ENCODE measurements around the gene FZD2. TPM values are rescaled to one million over a fixed set of nuclear protein-coding genes. Genes with fewer than 3 reads are reported as not detected.
A peak's percentile ranks its signal among the peaks of the same experiment; 100 is the strongest.

Gene FZD2
- total and polyA plus RNA-seq, 2 of the 4 experiments (the other 2 are of a cell fraction): 21.3 to 130 TPM

- peak overlapping the region; percentile 96 for H2AK9ac ChIP-seq (replicated peaks; ENCODE audit: low read depth, low read length, poor library complexity)
- ChIA-PET CTCF (interaction anchor here (0.6 to 1.7 kb wide), 18 partner anchors 10 to 104 kb away, joined by 3 to 14 read pairs (median 4); partner anchors contain the start of gene FZD2), POLR2A (ENCODE audit: unreplicated experiment) (interaction anchor here (0.5 to 2.0 kb wide), 6 partner anchors 10 to 33 kb away, joined by 3 to 11 read pairs (median 6); partner anchors contain the start of gene FZD2)
- peak overlapping the region; percentile 97 for H2AK5ac ChIP-seq (ENCODE audit: low read depth, low read length)
- peak overlapping the region; percentile 42; the same call in 2 of the 3 replicates for H2BK15ac ChIP-seq (ENCODE audit: low read depth, low read length)
- peak overlapping the region; percentile 2; the same call in 1 of the 2 replicates for H3K4me3 ChIP-seq (ENCODE audit: insufficient read depth, low read depth, low read length)
- H3K4me2 ChIP-seq (ENCODE audit: low read depth, low read length): peak overlapping the region; percentile 37
- no TSS peak for BruUV-seq (replicated peaks)
- peak overlapping the region; percentile 76 for H2BK120ac ChIP-seq (ENCODE audit: low read depth, low read length)
- no peaks in the 10 kb centered on the region for H3K9me3 ChIP-seq (ENCODE audit: control insufficient read depth, insufficient read depth, low read length)
- H3K4me1 ChIP-seq (ENCODE audit: control insufficient read depth, insufficient read depth, low read length): peaks cover 12% of the 10 kb centered on the region
- 6% methylated on average over 6 of the region's 21 CpGs; no CpG with 5 or more reads in 1 of the 2 experiments for WGBS, 2 experiments (ENCODE audit: extremely low coverage in 2 of 2, insufficient read length in 1 of 2)
- no peaks in the 10 kb centered on the region for H4K20me1 ChIP-seq (ENCODE audit: insufficient read depth, low read length)
- H3K27me3 ChIP-seq (ENCODE audit: control insufficient read depth, insufficient read depth, low read length): no peaks in the 10 kb centered on the region
- in situ Hi-C loops (cut with MboI; ENCODE audit: low sequenced_read_pairs): loop anchor here (5.0 kb wide), 1 partner anchor 99 kb away; no protein-coding TSS in a partner anchor
- H3K18ac ChIP-seq (ENCODE audit: low read depth, low read length): peak overlapping the region; percentile 43
- no peaks in the 10 kb centered on the region for H3K36me3 ChIP-seq (ENCODE audit: control insufficient read depth, insufficient read depth, low read length)
- intact Hi-C loops (cut with micrococcal nuclease): loop anchor here (1.0 to 10.0 kb wide), 3 partner anchors 24 to 231 kb away; partner anchors contain the start of gene FZD2
- H4K91ac ChIP-seq (ENCODE audit: insufficient read depth, low read depth, low read length): peak overlapping the region; percentile 74
- H4K5ac ChIP-seq (ENCODE audit: low read depth, low read length): peak overlapping the region; percentile 74
- peak overlapping the region; percentile 64 for H2BK5ac ChIP-seq (ENCODE audit: low read depth, low read length, poor library complexity, severe bottlenecking)
- H3K79me1 ChIP-seq (ENCODE audit: low read depth in 1 of 2, low read length in 2 of 2): peaks cover 0 to 18% of the 10 kb centered on the region in 2 experiments; a peak in 2 of 4 replicates
- peak; percentile 90 for DNase-seq
- peak overlapping the region; percentile 61 for H3K27ac ChIP-seq (ENCODE audit: insufficient read depth, low read length)
- H3K14ac ChIP-seq (replicated peaks; ENCODE audit: low read depth, low read length): peak overlapping the region; percentile 14
- dilution Hi-C loops (cut with HindIII; ENCODE audit: low sequenced_read_pairs, unreplicated experiment): no loop called here
- peaks cover 8% of the 10 kb centered on the region; the same call in 1 of the 2 replicates for H3K9me1 ChIP-seq (ENCODE audit: insufficient read depth, low read length)
- peak overlapping the region; percentile 90 for H2AFZ ChIP-seq (replicated peaks; ENCODE audit: low read length, poor library complexity)
- peak overlapping the region; percentile 27 for H3K9ac ChIP-seq (ENCODE audit: low read depth, low read length)
- peak overlapping the region; percentile 92 for H3K4ac ChIP-seq (ENCODE audit: low read depth, low read length)
- H4K8ac ChIP-seq (ENCODE audit: low read depth in 2 of 2, low read length in 2 of 2): peak overlapping the region; percentile 25 to 84; a peak in 3 of 4 replicates
- peak overlapping the region; percentile 80 for H2BK20ac ChIP-seq (ENCODE audit: low read depth, low read length)
- peak overlapping the region; percentile 71 for H3K56ac ChIP-seq (ENCODE audit: extremely low read depth, insufficient read depth, low read length)
- ATAC-seq (ENCODE audit: low read depth): peak; percentile 83
- H3K23ac ChIP-seq (ENCODE audit: low read depth, low read length): peak overlapping the region; percentile 34
- TF ChIP-seq RFX5 (IDR thresholded peaks at IDR 0.05; ENCODE audit: low read depth, low read length): no peak
- TF ChIP-seq RAD21 (IDR thresholded peaks at IDR 0.05; ENCODE audit: low read length): peak; percentile 99
- TF ChIP-seq POLR2A (IDR thresholded peaks at IDR 0.05; ENCODE audit: low read depth, low read length): peak; percentile 60; the same call in 1 of the 2 replicates
- no peak for TF ChIP-seq NFE2L2 (IDR thresholded peaks at IDR 0.05; ENCODE audit: low read depth, low read length)
- 0 out of 2 replicates have a peak, but pooled peaks have one; percentile 20 for TF ChIP-seq USF2 (IDR thresholded peaks at IDR 0.05; ENCODE audit: low read depth, low read length)
- TF ChIP-seq SMC3 (IDR thresholded peaks at IDR 0.05; ENCODE audit: low read depth, low read length): peak; percentile 99
- no peak for TF ChIP-seq CEBPB (IDR thresholded peaks at IDR 0.05; ENCODE audit: low read depth, low read length)
- TF ChIP-seq RCOR1 (IDR thresholded peaks at IDR 0.05; ENCODE audit: insufficient replicate concordance, low read length): no peak
- peak; percentile 33; the same call in 1 of the 2 replicates for TF ChIP-seq MXI1 (IDR thresholded peaks at IDR 0.05; ENCODE audit: borderline replicate concordance, low read depth, low read length)
- peak; percentile 98 for TF ChIP-seq CTCF (conservative IDR thresholded peaks at IDR 0.05; ENCODE audit: low read depth, low read length)
- peak; percentile 91; the same call in 1 of the 2 replicates for TF ChIP-seq MAZ (IDR thresholded peaks at IDR 0.05; ENCODE audit: borderline replicate concordance, low read depth, low read length)
- no peak for TF ChIP-seq ELK1 (IDR thresholded peaks at IDR 0.05; ENCODE audit: borderline replicate concordance, low read depth, low read length)
- no peak for TF ChIP-seq CHD1 (IDR thresholded peaks at IDR 0.05; ENCODE audit: low read depth, low read length)
Measured at GRCh38 chr17:44533533-44534246, 23.6 kb upstream of the FZD2 start.
